Measurements from ENCODE around the gene ADAMTS4.

DNA sequence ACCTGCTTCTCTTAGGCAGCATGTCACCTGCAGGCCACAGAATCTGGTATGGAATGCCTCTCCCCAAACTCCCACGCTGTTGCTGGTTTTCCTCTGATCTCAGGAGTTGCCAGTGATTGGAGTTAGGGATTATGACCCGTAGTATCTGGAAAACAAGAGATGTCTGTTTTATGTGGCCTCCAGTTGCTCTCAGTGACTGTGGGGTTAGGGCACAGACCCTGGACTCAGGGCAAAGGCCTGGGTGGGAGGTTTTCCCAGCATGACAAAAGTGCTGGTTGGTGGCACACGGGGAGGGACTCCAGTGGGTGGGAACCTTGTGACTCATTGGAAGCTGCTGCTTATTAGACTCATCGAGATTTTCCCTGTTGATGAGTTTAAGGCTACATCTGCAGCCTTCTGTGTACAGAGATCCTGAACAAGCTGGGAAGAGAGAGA lies 39.2 kb upstream of the ADAMTS4 start, which contains the start of gene NR1I3:
- TF ChIP-seq POLR2A (IDR thresholded peaks at IDR 0.05) (no peak), POLR2AphosphoS5 (IDR thresholded peaks at IDR 0.05) (no peak), EP300 (IDR thresholded peaks at IDR 0.05) (no peak)
- TF ChIP-seq, protein P1, sequence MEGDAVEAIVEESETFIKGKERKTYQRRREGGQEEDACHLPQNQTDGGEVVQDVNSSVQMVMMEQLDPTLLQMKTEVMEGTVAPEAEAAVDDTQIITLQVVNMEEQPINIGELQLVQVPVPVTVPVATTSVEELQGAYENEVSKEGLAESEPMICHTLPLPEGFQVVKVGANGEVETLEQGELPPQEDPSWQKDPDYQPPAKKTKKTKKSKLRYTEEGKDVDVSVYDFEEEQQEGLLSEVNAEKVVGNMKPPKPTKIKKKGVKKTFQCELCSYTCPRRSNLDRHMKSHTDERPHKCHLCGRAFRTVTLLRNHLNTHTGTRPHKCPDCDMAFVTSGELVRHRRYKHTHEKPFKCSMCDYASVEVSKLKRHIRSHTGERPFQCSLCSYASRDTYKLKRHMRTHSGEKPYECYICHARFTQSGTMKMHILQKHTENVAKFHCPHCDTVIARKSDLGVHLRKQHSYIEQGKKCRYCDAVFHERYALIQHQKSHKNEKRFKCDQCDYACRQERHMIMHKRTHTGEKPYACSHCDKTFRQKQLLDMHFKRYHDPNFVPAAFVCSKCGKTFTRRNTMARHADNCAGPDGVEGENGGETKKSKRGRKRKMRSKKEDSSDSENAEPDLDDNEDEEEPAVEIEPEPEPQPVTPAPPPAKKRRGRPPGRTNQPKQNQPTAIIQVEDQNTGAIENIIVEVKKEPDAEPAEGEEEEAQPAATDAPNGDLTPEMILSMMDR (IDR thresholded peaks at IDR 0.05), result no peak

Measured in suprapubic skin (tissue), 4 donors.